Right lobe of liver (tissue), 6 donors: ENCODE results near the gene TRAPPC3L. TPM values are rescaled to one million over a fixed set of nuclear protein-coding genes. Genes with fewer than 3 reads are reported as not detected.

Experiments
- ATAC-seq, 4 donors: fragments of 200-7000 bp; cut with Tn5 transposase; one replicate each; pipeline ENCODE4 v1.9.1; 2020; ENCODE audit warnings: mild to moderate bottlenecking in 4 of 4, moderate library complexity in 4 of 4
- DNase-seq, 3 donors: peaks; one replicate each; pipeline ENCODE4 v3.0.0-alpha.2; 2020
- H3K27ac ChIP-seq, 3 donors: fragments of 200-600 bp; one replicate each; pipeline ENCODE4 v1.8.0; 2022
- H3K27me3 ChIP-seq, 2 donors: fragments of 200-600 bp; one replicate each; pipeline ENCODE4 v1.8.0; 2022
- H3K36me3 ChIP-seq, 4 donors: fragments of 200-600 bp; sonication (generic) in 1 of 4; one replicate each; pipeline versions ENCODE4 v1.5.1 to v1.8.0; 2017 to 2022; ENCODE audit warnings: control low read depth in 1 of 4
- H3K4me1 ChIP-seq, 4 donors: fragments of 200-600 bp; sonication (generic) in 1 of 4; one replicate each; pipeline versions ENCODE4 v1.5.1 to v1.8.0; 2017 to 2022; ENCODE audit warnings: control low read depth in 1 of 4
- H3K4me3 ChIP-seq, 3 donors: fragments of 200-600 bp; one replicate each; pipeline ENCODE4 v1.8.0; 2022
- H3K9me3 ChIP-seq, 4 donors: fragments of 200-600 bp; sonication (generic) in 1 of 4; one replicate each; pipeline versions ENCODE4 v1.5.1 to v1.8.0; 2017 to 2022; ENCODE audit warnings: control low read depth in 1 of 4
- CTCF ChIP-seq, 4 donors: fragments of 200-600 bp in 3 of 4; fragments of 450-650 bp in 1 of 4; IDR thresholded peaks; one replicate each; pipeline versions ENCODE4 v1.5.1 to v1.8.0; 2016 to 2022; ENCODE audit warnings: antibody characterized with exemption in 4 of 4, mild to moderate bottlenecking in 2 of 4
- POLR2A ChIP-seq: fragments of 450-650 bp; IDR thresholded peaks from one replicate; pipeline ENCODE4 v1.6.1; 2017; ENCODE audit warnings: antibody characterized with exemption, mild to moderate bottlenecking
- WGBS: methylation state at CpG from one replicate; pipeline ENCODE4 v1.1.6; 2018; ENCODE audit warnings: low coverage, low lambda C conversion rate; ENCODE audit not compliant: insufficient coverage; ENCODE audit errors: missing lambda C conversion rate; 5-methylcytosine and 5-hydroxymethylcytosine counted together
- intact Hi-C, 2 donors: fragments of 100-400 bp; cut with DNase I; formaldehyde crosslinking; loops; one replicate each; pipeline versions ENCODE4 v1.11.2 to v1.14.1; 2022
- total RNA-seq, 6 experiments: library from RNA; depleted of rRNA in 2 of 6; stranded (reverse); fragments of >200 nt in 2 of 6; fragmentation: NEBNext Ultra II Directional in 3 of 6; extraction: Animal tissue kit (Norgen Biotek cat#: 25700) in 3 of 6; gene quantifications; one replicate each; pipeline versions ENCODE4 v1.1.0 to v1.2.4, GENCODE V29; 2016 to 2023
- donor health status: DM: no; HTN: yes; CAD: no.
- donor health status: DM: no; HTN: no; CAD: no.
- donor health status: DM: no; HTN: no; CAD: no.
- donor health status: DM: no; HTN: yes; CAD: no.
- donor health status: DM: no; HTN: yes; CAD: no.

Gene TRAPPC3L
- total RNA-seq, 6 experiments from 2014 or later, result 0.12 to 0.17 TPM; not detected in 4

GRCh38 chr6:116571683-116572000 lies 26.2 kb upstream of the TRAPPC3L start:
- no peaks in the 10 kb centered on the region for H3K9me3 ChIP-seq
- intact Hi-C loops, result no loop called here
- H3K27me3 ChIP-seq, result no peaks in the 10 kb centered on the region
- H3K36me3 ChIP-seq, result no peaks in the 10 kb centered on the region
- H3K4me1 ChIP-seq, result peaks cover 0 to 18% (median 3%) of the 10 kb centered on the region in 4 donors
- 1% methylated on average over 12 of the region's 12 CpGs for WGBS
- TF ChIP-seq CTCF (IDR thresholded peaks at IDR 0.05), result no peak
- no peak for TF ChIP-seq POLR2A
- peak overlapping the region; percentile 79 to 95 (median 90) for H3K4me3 ChIP-seq
- H3K27ac ChIP-seq, result peak overlapping the region; percentile 78 to 85 (median 80)
- ATAC-seq (no peak), DNase-seq (no peak)

- TF ChIP-seq CTCF (IDR thresholded peaks at IDR 0.05) (peak in 1 of 4 donors; percentile 21), POLR2A (peak; percentile 82)
- Histone ChIP-seq H3K27me3 (no peaks in the 10 kb centered on the region), H3K4me1 (peaks cover 0 to 18% (median 3%) of the 10 kb centered on the region in 4 donors), H3K4me3 (peak within 1 kb of the TSS; percentile 79 to 95 (median 90)), H3K27ac (peak within 1 kb of the TSS; percentile 78 to 85 (median 80)), H3K9me3 (no peaks in the 10 kb centered on the region), H3K36me3 (no peaks in the 10 kb centered on the region)
- WGBS, result 0% methylated on average over 19 of the region's 62 CpGs
- ATAC-seq (peak; percentile 98 to 99 (median 98)), DNase-seq (peak; percentile 99)
- intact Hi-C loops, result no loop called here
Observed at GRCh38 chr6:116570856-116571682, 25.6 kb upstream of the TRAPPC3L start, which contains the start of gene RWDD1. Gene RWDD1, plus strand, starts transcription at chr6:116571504. Its CDS starts 79 bp downstream, at chr6:116571583.

- Histone ChIP-seq H3K4me3 (no peak overlapping the region), H3K36me3 (no peaks in the 10 kb centered on the region), H3K9me3 (no peaks in the 10 kb centered on the region), H3K27me3 (no peaks in the 10 kb centered on the region), H3K27ac (no peak overlapping the region), H3K4me1 (peaks cover 0 to 18% (median 3%) of the 10 kb centered on the region in 4 donors)
- 73% methylated on average over 7 of the region's 7 CpGs for WGBS
- intact Hi-C loops, result no loop called here
- no peak for TF ChIP-seq POLR2A
- no peak for TF ChIP-seq CTCF (IDR thresholded peaks at IDR 0.05)
- no peak for ATAC-seq
- DNase-seq, result no peak
Observed at GRCh38 chr6:116568821-116569755, 23.6 kb upstream of the TRAPPC3L start.

GRCh38 chr6:116568111-116568510 lies 22.6 kb upstream of the TRAPPC3L start:
- ATAC-seq, result no peak
- Histone ChIP-seq H3K9me3 (no peaks in the 10 kb centered on the region), H3K4me1 (peaks cover 0 to 12% (median 3%) of the 10 kb centered on the region in 4 donors), H3K27me3 (no peaks in the 10 kb centered on the region), H3K36me3 (no peaks in the 10 kb centered on the region), H3K4me3 (no peak overlapping the region), H3K27ac (no peak overlapping the region)
- intact Hi-C loops, result no loop called here
- no peak for TF ChIP-seq CTCF (IDR thresholded peaks at IDR 0.05)
- no peak for TF ChIP-seq POLR2A
- no peak for DNase-seq
